GDM1 (cell line): Measurements from ENCODE around the gene MGAT3.
A peak's percentile ranks its signal among the peaks of the same experiment; 100 is the strongest.

Source experiments
- DNase-seq: peaks from one replicate; lab custom pipeline; 2025; lab: John Stamatoyannopoulos, UW

The MGAT3 gene

DNA sequence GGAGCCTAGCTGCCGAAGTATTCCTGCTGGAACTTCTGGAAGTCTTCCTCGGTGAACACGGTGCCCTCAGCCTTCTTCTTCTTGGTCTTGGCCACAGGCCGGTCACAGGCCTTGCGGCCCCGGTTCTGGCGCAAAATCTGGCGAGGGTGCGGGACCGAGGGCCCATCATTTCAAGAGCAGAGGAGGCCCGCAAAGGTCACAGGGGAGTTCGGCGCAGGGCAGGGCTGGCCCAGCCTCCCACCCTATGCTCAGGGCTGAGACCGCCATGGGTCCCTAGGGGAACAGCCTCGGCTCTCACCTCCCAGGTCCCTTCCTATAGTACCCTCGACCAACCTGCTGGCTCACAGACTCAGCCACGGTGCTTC lies 72.7 kb downstream of the MGAT3 start:
- no peak for DNase-seq

DNA sequence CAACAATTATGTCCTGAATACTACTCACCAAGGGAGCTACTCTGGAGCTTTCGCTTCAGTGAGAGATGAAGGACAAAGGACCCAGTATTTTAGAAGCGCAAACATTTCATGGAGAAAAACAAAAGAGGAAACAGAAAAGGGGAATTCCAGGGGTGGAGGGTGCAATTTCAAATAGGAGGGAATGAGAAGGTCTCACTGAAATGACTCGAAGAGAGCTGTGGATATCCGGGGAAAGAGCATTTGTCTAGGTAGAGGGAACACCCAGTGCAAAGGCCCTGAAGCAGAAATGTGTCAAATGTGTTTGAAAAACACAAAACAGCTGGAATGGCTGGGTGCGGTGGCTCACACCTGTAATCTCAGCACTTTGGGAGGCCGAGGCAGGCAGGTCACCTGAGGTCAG lies 73.3 kb downstream of the MGAT3 start:
- DNase-seq: no peak

DNA sequence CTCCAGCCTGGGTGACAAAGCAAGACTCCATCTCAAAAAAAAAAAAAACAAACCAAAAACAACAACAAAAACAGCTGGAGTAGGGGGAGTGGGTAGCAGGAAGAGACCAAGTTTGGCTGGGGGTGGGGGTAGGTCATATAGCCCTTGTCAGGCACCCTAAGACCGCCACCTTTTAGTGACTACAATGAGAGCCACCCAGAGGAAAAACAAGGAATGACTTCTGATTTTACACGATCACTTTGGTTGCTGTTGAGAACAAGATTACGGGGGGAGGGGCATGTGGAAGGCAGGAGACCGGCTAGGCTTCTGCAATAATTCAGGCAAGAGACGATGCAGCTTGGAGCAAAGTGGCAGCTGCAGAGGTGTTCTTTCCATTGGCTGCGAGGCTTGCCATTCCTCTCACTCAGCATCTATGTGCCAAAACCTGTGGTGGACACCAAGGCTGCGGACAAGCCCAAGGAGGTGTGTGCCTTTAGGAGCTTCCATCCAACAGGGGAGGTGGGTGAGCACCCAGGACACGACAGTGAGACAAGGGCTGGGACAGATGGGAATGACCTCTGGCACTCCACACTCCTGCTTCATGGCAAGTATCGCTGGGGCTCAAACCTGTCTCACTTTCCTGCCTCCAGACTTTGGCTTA lies 74.0 kb downstream of the MGAT3 start:
- DNase-seq: no peak

DNA sequence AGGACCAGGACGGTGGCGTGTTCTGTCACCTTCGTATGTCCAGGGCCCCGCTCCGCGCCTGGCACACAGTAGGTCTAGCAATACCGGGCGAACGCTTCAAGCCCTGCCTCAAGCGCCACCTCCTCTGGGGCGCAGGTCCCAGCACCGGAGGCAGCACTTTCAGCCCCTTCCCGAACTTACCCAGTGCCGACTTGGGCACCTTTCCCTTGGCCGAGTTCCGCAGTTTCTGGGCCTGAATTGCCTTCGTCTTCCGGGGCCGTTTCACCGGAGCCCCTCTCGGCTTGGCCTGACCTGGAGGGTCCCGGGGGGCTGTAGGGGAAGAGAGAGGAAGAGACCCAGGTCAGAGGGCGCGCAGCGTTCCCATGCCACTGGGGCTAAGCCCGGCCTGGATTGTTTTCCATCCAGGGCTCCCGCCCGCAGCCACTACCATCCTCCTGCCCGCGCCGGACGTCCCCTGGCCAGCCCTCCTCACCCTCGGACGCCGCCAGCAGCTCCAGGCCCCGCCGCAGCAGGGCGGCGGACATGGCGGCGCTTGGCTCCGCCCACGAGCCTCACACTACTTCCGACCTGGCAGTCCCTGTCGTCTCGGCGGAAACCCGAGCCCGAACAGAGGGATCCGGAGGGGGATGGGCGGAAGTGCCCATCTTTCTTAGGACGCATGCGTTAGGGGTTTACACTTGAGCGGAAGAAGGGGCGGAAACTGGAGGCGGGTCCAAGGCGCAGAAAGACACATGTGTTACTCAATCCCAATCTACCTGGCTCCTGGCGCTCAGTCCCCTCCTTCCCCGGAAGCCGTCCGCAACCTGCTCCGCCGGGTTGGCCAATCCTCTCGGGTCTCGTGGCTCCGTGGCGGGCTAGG lies 75.6 kb downstream of the MGAT3 start, which contains the start of gene RPS19BP1:
TSS of gene RPS19BP1 (minus strand) at position 534 of the 859 bp plus-strand sequence. CDS start at position 524, 10 bp downstream.
- DNase-seq: peak; percentile 100

DNA sequence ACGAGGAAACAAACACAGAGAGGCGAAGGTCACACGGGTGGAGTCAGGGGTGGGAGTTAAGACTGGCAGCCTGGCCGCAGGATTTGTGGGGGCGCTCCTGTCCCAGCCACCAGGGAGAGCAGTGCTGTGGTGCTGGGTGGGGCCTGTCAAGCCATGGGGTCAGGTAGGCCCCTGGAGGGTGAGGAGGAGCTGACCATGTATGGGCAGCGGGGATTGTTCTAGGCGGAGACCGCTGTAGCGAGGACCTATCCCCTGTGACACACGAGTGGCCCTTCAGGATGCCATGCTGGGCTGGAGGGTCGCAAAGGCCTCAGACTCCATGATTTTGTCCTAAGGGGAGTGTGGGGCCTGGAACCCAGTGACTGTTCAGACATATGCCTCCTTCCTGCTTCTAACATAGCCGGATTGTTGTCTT lies 77.3 kb downstream of the MGAT3 start:
- no peak for DNase-seq

DNA sequence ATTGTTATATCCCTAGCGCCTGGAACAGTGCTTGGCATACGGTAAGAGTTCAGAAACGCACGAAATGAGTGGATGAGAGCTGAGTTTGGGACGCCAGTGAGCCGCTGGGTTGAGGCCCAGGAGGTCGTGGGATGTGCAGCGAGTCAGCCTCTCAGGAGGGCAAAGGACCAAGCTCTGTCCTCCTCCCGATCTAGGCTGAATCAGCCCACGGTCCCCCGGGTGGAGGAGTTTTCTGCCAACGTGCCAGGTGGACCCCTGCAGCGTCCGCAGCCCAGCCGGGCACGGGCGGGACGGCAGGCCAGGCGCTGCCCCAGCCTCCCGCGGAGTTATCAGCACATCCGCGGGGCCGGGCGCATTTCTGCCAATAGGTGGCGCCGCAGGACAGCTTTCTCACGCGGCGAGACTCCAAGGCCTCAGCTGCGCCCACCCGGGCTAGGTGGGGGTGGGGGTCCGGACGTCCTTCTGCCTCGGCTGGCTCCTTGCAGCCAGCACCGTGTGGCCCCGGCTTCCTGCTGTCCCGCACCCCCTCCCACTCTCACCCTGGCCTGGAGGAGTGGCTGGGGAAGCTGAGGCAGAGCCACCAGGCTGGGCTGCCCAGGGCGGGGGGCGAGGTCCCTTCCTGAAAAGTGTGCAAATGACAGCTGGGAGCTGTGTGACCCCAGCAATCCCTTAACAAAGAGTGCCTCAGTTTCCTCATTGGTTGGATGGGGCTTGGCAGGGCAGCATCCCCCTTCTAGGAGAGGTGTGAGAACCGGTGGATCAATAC lies 78.0 kb downstream of the MGAT3 start:
- DNase-seq: peak; percentile 37

DNA sequence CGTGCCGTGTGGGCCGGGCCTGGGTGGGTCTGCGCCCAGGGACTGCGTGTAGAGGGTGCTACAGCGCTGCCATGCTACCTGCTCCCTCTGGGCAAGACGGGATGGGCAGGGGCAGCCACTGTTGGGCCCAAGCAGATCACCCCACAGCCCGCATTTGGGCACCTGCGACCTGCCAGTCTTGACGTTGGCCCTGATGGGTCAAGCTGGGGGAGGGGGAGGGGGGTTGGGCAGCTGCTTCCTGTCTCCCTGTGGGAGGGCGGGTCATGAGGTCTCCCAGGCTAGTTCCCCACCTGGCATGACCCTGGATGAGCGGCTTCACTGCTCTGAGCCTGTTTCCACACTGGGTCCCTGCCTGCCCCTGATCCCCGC lies 78.5 kb downstream of the MGAT3 start:
- no peak for DNase-seq

DNA sequence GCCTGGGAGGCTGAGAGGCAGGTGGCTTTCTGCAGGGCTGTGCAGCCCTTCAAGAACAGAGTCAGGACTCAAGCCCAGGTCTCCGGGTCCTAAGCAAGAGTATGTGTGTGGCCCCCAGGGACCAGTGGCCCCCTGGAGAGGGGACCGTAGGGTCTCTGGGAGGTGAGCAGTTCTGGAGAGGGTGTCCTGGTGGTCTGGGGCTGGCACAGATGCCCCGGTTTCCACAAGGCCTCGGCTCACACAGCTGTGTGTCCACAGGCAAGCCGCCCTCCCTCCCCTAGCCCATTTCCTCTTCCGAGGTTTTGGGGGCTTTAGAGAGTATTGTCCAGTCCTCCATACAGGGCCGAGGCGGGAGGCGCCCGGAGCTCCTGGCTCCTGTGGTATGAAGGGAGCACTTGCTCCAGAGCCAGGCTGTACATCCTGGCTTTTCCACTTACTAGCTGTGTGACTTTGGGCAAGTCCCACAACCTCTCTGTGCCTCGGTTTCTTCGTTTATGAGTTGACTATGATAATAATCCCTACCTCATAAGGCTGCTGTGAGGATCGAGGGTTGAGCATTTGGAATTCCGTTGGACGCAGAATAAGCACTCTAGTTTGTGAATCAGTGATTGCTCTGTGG lies 79.1 kb downstream of the MGAT3 start:
- DNase-seq: no peak

DNA sequence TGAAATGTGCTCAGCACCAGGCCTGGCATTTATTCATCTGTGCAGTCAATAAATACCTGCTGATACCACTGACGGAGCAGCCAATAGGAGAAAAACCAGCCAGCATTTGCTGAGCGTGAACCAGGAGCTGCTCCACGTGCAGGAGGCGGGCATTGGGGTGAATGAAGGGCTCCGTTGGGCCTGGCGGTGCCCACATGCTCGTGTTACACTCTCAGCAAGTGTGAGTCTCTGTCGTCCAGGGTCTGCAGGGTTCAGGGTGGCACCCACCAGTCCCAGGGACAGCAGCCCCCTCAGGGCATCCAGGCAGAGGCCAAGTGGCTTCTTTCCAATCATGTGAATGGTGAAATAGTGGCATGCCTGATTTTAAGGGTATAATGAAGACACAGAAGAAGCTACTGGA lies 79.9 kb downstream of the MGAT3 start:
- no peak for DNase-seq

DNA sequence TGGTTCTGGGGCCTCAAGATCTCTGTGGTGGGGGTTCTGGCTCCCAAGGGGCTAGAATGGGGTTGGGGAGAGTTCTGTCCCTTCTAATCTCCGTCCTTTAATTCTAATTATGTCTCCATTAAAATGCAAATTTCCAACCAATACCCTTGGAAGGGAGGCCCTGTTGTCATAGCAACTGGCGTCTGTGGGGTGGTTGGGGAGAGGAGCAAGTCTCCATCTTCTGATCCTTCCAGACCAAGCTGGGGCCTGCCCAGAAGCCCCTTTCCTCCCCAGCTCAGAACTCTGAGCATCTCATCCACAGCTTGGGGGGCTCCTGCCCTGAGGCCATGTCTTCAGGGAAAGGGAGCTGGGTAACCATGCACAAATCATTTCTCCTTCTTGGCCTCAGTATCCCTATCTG lies 81.2 kb downstream of the MGAT3 start:
- DNase-seq: no peak
